Measurements from ENCODE around the gene SGPP2.

DNA sequence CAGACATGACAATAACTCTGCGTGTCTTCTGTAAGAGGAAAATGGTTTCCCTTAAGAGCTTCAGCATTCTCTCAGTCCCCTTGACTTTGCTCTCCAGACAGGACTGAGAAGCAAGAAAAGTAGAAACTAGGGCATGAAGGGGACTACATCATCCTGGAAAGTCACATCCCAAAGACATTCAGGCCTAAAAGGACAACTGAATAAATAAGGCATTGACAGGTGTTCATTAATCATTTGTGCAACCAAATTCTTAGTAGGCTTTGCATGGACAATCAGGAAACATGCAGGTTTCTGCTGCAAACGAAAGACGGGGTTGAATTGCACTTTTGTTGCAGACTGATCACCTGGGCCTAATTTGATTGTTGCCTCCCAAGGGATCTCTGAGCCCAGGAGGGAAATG, 1.2 kb upstream of the SGPP2 start:
- TF ChIP-seq, protein P1, sequence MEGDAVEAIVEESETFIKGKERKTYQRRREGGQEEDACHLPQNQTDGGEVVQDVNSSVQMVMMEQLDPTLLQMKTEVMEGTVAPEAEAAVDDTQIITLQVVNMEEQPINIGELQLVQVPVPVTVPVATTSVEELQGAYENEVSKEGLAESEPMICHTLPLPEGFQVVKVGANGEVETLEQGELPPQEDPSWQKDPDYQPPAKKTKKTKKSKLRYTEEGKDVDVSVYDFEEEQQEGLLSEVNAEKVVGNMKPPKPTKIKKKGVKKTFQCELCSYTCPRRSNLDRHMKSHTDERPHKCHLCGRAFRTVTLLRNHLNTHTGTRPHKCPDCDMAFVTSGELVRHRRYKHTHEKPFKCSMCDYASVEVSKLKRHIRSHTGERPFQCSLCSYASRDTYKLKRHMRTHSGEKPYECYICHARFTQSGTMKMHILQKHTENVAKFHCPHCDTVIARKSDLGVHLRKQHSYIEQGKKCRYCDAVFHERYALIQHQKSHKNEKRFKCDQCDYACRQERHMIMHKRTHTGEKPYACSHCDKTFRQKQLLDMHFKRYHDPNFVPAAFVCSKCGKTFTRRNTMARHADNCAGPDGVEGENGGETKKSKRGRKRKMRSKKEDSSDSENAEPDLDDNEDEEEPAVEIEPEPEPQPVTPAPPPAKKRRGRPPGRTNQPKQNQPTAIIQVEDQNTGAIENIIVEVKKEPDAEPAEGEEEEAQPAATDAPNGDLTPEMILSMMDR (IDR thresholded peaks at IDR 0.05; ENCODE audit: low read depth, low read length, poor library complexity, severe bottlenecking), result no peak
- TF ChIP-seq EZH2phosphoT487 (IDR thresholded peaks at IDR 0.05; ENCODE audit: borderline replicate concordance, low read length), result no peak

All from DOHH2 (cell line).